Activated CD4-positive, alpha-beta memory T cell treated with anti-CD3 and anti-CD28 coated beads, Interleukin-2, amount 10 ng/mL, durations not matched to agents 7 days and 5 days (primary cell): ENCODE results near the gene MYLK. TPM values are rescaled to one million over a fixed set of nuclear protein-coding genes. Genes with fewer than 3 reads are reported as not detected.

Experiments used
- CTCF ChIA-PET: fragments of 350-600 bp; sonication (Branson Sonifier 250); formaldehyde crosslinking; loops from one replicate; lab custom pipeline; 2021; ENCODE audit warnings: antibody characterized with exemption, inconsistent platforms; lab: Charles Lee
- POLR2A ChIA-PET: fragments of 350-600 bp; sonication (Branson Sonifier 250); formaldehyde crosslinking; loops from one replicate; lab custom pipeline; 2021; ENCODE audit warnings: antibody characterized with exemption; lab: Charles Lee
- DNase-seq: peaks from one replicate; pipeline ENCODE4 v3.0.0-alpha.2; 2020
- H3K27ac Mint-ChIP-seq: one replicate; pipeline ENCODE4 v1.8.0; 2021; ENCODE audit warnings: mild to moderate bottlenecking, mixed read lengths
- H3K27me3 Mint-ChIP-seq: one replicate; pipeline ENCODE4 v1.8.0; 2021; ENCODE audit warnings: mixed read lengths
- H3K36me3 Mint-ChIP-seq: one replicate; pipeline ENCODE4 v1.8.0; 2021; ENCODE audit warnings: low read depth, mixed read lengths
- H3K4me1 Mint-ChIP-seq: one replicate; pipeline ENCODE4 v1.8.0; 2021; ENCODE audit warnings: mixed read lengths
- H3K4me3 Mint-ChIP-seq: one replicate; pipeline ENCODE4 v1.8.0; 2021; ENCODE audit warnings: mild to moderate bottlenecking, mixed read lengths
- H3K9me3 Mint-ChIP-seq: one replicate; pipeline ENCODE4 v1.8.0; 2021; ENCODE audit warnings: mixed read lengths
- total RNA-seq, 2 experiments: library from RNA; stranded (reverse); gene quantifications; one replicate each; pipeline ENCODE4 v1.2.3, GENCODE V29; 2021

MYLK gene
- total RNA-seq, 2 experiments from 2014 or later: 0.50 to 0.68 TPM

GRCh38 chr3:123792473-123793201 is 91.5 kb downstream of the MYLK start:
- CTCF ChIA-PET: no interaction called here
- no peak for DNase-seq
- no peak overlapping the region for H3K27ac Mint-ChIP-seq
- H3K9me3 Mint-ChIP-seq: no peaks in the 10 kb centered on the region
- POLR2A ChIA-PET: no interaction called here
- H3K27me3 Mint-ChIP-seq: peaks cover 26% of the 10 kb centered on the region
- H3K4me1 Mint-ChIP-seq: no peaks in the 10 kb centered on the region
- H3K4me3 Mint-ChIP-seq: no peak overlapping the region
- no peaks in the 10 kb centered on the region for H3K36me3 Mint-ChIP-seq

DNA sequence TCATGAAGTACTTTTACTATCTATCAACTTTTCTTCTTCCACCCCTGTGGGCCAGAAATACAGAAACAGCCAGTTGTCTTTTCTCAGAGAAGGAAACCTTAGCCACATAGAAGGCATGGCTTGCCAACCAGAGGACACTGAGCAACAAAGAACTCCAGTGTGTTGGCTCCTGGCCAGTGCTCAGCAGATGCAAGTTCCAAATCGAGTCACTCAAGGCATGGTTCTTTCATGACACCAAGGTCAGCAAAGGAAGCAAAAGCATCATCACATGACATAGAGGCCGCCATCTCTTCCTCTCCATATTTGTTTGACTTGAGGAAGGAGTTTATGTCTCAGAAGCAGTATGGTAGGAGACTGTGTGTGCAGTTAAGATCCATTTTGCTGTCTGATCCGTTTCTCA is 92.2 kb downstream of the MYLK start:
- Mint-ChIP-seq H3K27ac (no peak overlapping the region), H3K9me3 (no peaks in the 10 kb centered on the region), H3K4me3 (no peak overlapping the region), H3K36me3 (no peaks in the 10 kb centered on the region), H3K4me1 (no peaks in the 10 kb centered on the region), H3K27me3 (peaks cover 26% of the 10 kb centered on the region)
- ChIA-PET POLR2A (no interaction called here), CTCF (interaction anchor here (0.9 kb wide), 1 partner anchor 68 kb away, joined by 3 read pairs; no protein-coding TSS in a partner anchor)
- no peak for DNase-seq

- H3K27me3 Mint-ChIP-seq: peaks cover 26% of the 10 kb centered on the region
- CTCF ChIA-PET: interaction anchor here (0.9 kb wide), 1 partner anchor 67 kb away, joined by 3 read pairs; no protein-coding TSS in a partner anchor
- no peaks in the 10 kb centered on the region for H3K4me1 Mint-ChIP-seq
- no peak overlapping the region for H3K4me3 Mint-ChIP-seq
- no peaks in the 10 kb centered on the region for H3K9me3 Mint-ChIP-seq
- H3K36me3 Mint-ChIP-seq: no peaks in the 10 kb centered on the region
- no peak overlapping the region for H3K27ac Mint-ChIP-seq
- no peak for DNase-seq
- POLR2A ChIA-PET: no interaction called here
Observed at GRCh38 chr3:123791417-123791816, 92.7 kb downstream of the MYLK start.

DNA sequence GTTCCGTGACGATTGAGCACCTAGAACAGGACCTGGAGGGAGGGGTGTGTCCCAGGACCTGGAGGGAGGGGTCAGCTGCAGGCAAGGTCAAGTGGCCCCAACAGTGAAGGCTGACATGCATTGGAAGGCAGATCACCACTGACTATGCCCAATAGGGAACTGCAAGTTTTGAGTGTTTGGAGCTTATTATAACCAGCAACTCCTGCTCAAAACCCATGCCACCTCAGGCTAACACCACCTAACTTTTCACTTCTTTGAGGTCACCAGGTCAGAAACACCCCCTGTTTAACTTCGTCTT is 93.1 kb downstream of the MYLK start:
- Mint-ChIP-seq H3K4me1 (no peaks in the 10 kb centered on the region), H3K4me3 (no peak overlapping the region), H3K27ac (no peak overlapping the region), H3K36me3 (no peaks in the 10 kb centered on the region), H3K27me3 (peaks cover 26% of the 10 kb centered on the region), H3K9me3 (no peaks in the 10 kb centered on the region)
- CTCF ChIA-PET: interaction anchor here (0.9 kb wide), 1 partner anchor 67 kb away, joined by 3 read pairs; no protein-coding TSS in a partner anchor
- POLR2A ChIA-PET: no interaction called here
- DNase-seq: no peak

- H3K27me3 Mint-ChIP-seq: peaks cover 26% of the 10 kb centered on the region
- no peaks in the 10 kb centered on the region for H3K36me3 Mint-ChIP-seq
- DNase-seq: no peak
- no peaks in the 10 kb centered on the region for H3K4me1 Mint-ChIP-seq
- CTCF ChIA-PET: interaction anchor here (0.9 kb wide), 1 partner anchor 66 kb away, joined by 3 read pairs; no protein-coding TSS in a partner anchor
- H3K4me3 Mint-ChIP-seq: no peak overlapping the region
- no peak overlapping the region for H3K27ac Mint-ChIP-seq
- H3K9me3 Mint-ChIP-seq: no peaks in the 10 kb centered on the region
- POLR2A ChIA-PET: no interaction called here
Observed at GRCh38 chr3:123790254-123791072, 93.7 kb downstream of the MYLK start.

GRCh38 chr3:123789760-123790159 is 94.4 kb downstream of the MYLK start:
- Mint-ChIP-seq H3K36me3 (no peaks in the 10 kb centered on the region), H3K27ac (no peak overlapping the region), H3K4me3 (no peak overlapping the region), H3K9me3 (no peaks in the 10 kb centered on the region), H3K4me1 (no peaks in the 10 kb centered on the region), H3K27me3 (peaks cover 31% of the 10 kb centered on the region)
- POLR2A ChIA-PET: no interaction called here
- CTCF ChIA-PET: no interaction called here
- DNase-seq: no peak

DNA sequence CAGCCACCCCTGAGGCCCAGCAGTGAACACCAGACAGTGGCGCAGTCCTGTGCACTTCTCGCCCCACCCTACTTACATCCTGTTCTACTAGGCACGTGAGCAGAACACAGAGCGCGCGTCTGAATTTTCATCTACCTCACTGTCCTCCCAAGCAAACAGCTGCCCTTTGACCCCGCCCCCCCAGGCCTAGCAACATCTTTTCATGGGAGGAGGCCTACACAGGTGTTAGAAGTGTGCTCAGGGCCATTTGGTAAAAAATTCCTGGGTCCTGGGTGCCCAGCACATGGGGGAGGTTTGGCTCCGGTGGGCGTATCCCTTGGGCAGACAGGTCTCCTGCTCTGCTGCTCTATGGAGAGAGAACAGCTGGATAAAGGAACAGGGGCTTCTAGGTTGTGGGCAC is 95.0 kb downstream of the MYLK start:
- H3K27ac Mint-ChIP-seq: no peak overlapping the region
- CTCF ChIA-PET: interaction anchor here (0.6 kb wide), 1 partner anchor 97 kb away, joined by 3 read pairs; no protein-coding TSS in a partner anchor
- peaks cover 31% of the 10 kb centered on the region for H3K27me3 Mint-ChIP-seq
- DNase-seq: no peak
- H3K4me3 Mint-ChIP-seq: no peak overlapping the region
- no peaks in the 10 kb centered on the region for H3K9me3 Mint-ChIP-seq
- no peaks in the 10 kb centered on the region for H3K36me3 Mint-ChIP-seq
- POLR2A ChIA-PET: no interaction called here
- H3K4me1 Mint-ChIP-seq: no peaks in the 10 kb centered on the region

GRCh38 chr3:123788710-123789109 is 95.4 kb downstream of the MYLK start:
- Mint-ChIP-seq H3K9me3 (no peaks in the 10 kb centered on the region), H3K36me3 (no peaks in the 10 kb centered on the region), H3K4me3 (no peak overlapping the region), H3K27ac (no peak overlapping the region), H3K27me3 (peaks cover 30% of the 10 kb centered on the region), H3K4me1 (no peaks in the 10 kb centered on the region)
- ChIA-PET POLR2A (no interaction called here), CTCF (no interaction called here)
- no peak for DNase-seq

DNA sequence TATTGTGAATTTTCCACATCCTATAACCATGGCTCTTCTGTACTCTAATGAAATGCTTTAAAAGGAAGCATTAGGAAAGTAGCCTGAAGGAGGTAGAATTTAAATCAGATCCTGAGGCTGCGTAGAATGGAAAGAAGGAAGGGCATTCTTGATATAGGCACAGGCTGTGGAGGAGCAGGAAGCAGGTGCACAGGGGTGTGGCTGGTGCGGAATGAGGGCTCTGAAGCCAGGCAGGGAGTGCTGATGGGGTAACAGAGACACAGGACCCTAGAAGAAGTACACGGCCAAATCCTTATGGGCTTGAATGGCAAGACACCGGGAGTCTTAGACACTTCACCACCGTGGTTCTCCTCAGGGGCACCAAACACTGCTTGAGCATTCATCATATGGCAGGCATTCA is 97.0 kb downstream of the MYLK start:
- POLR2A ChIA-PET: no interaction called here
- no peaks in the 10 kb centered on the region for H3K9me3 Mint-ChIP-seq

DNA sequence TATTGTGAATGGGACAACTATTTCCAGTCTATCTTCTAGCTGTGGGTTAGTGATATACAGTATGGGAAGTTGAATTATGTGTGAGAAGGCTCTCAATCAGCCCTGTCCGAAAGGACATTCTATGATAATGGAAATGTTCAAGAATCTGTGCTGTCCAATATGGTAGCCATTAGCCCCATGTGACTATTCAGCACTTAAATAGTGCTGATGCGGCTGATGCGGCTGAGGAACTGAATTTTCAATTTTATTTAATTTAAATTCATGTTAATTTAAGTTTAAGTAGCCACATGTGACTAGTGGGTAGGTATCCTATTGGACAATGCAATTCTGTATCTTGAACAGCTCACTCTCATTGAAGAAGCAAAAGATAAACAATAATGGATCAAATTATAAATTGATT is 98.5 kb downstream of the MYLK start:
- no peaks in the 10 kb centered on the region for H3K36me3 Mint-ChIP-seq
- no peaks in the 10 kb centered on the region for H3K4me1 Mint-ChIP-seq
- no peak overlapping the region for H3K27ac Mint-ChIP-seq
- no peaks in the 10 kb centered on the region for H3K9me3 Mint-ChIP-seq
- POLR2A ChIA-PET: no interaction called here
- DNase-seq: no peak
- no peak overlapping the region for H3K4me3 Mint-ChIP-seq
- CTCF ChIA-PET: no interaction called here
- H3K27me3 Mint-ChIP-seq: peaks cover 19% of the 10 kb centered on the region

More for the DNA sequence above, 97.0 kb downstream of the MYLK start:
- peaks cover 21% of the 10 kb centered on the region for H3K27me3 Mint-ChIP-seq
- CTCF ChIA-PET: no interaction called here
- no peak for DNase-seq
- no peak overlapping the region for H3K4me3 Mint-ChIP-seq
- no peaks in the 10 kb centered on the region for H3K36me3 Mint-ChIP-seq
- H3K4me1 Mint-ChIP-seq: no peaks in the 10 kb centered on the region
- no peak overlapping the region for H3K27ac Mint-ChIP-seq

DNA sequence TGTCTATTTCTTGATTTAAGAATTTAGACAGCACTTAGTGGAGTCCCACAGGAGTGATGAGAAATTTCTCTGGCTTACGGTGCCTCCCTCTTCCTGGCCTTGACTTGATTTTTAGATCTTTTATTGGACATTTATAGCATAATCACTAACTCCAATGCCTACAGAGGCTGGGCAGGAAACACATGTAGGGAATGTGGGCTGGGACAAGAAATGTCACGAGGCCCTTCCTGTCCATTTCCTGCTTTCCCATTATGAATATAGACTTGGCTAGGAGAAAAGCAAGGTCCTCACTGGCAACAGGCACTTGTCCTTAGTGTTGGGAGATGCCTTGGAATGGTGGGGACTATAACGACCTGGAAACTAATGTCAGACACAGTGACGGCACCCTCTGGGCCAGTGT is 100.3 kb downstream of the MYLK start:
- CTCF ChIA-PET: no interaction called here
- peaks cover 19% of the 10 kb centered on the region for H3K27me3 Mint-ChIP-seq
- H3K27ac Mint-ChIP-seq: no peak overlapping the region
- no peak for DNase-seq
- no peaks in the 10 kb centered on the region for H3K4me1 Mint-ChIP-seq
- POLR2A ChIA-PET: no interaction called here
- no peaks in the 10 kb centered on the region for H3K36me3 Mint-ChIP-seq
- H3K9me3 Mint-ChIP-seq: no peaks in the 10 kb centered on the region
- H3K4me3 Mint-ChIP-seq: no peak overlapping the region

GRCh38 chr3:123783050-123783689 is 101.0 kb downstream of the MYLK start:
- no peak for DNase-seq
- POLR2A ChIA-PET: no interaction called here
- H3K36me3 Mint-ChIP-seq: no peaks in the 10 kb centered on the region

GRCh38 chr3:123782488-123782887 is 101.6 kb downstream of the MYLK start:
- no peaks in the 10 kb centered on the region for H3K9me3 Mint-ChIP-seq
- POLR2A ChIA-PET: no interaction called here
- no peak overlapping the region for H3K27ac Mint-ChIP-seq
- no peaks in the 10 kb centered on the region for H3K4me1 Mint-ChIP-seq
- peaks cover 14% of the 10 kb centered on the region for H3K27me3 Mint-ChIP-seq
- CTCF ChIA-PET: no interaction called here
- no peak for DNase-seq
- H3K36me3 Mint-ChIP-seq: no peaks in the 10 kb centered on the region
- H3K4me3 Mint-ChIP-seq: no peak overlapping the region

More at GRCh38 chr3:123783050-123783689, 101.0 kb downstream of the MYLK start:
- Mint-ChIP-seq H3K4me1 (no peaks in the 10 kb centered on the region), H3K27ac (no peak overlapping the region), H3K27me3 (peaks cover 19% of the 10 kb centered on the region), H3K9me3 (no peaks in the 10 kb centered on the region), H3K4me3 (no peak overlapping the region)
- CTCF ChIA-PET: no interaction called here
